SK-MEL-5 (cell line): ENCODE measurements around the gene CAB39. TPM values are rescaled to one million over a fixed set of nuclear protein-coding genes. Genes with fewer than 3 reads are reported as not detected.

Source experiments
- DNase-seq: peaks from one replicate; pipeline ENCODE4 v3.0.0-alpha.2; 2016; ENCODE audit warnings: low read depth, low spot score
- in situ Hi-C: cut with HindIII; loops from 2 replicates; pipeline ENCODE4 v1.10.0; 2016; ENCODE audit warnings: low sequenced_read_pairs, high pct_unique_total_duplicates, low pct_unique_long_range_greater_than_20kb
- small RNA-seq, 2 experiments: library from RNA; depleted of rRNA; stranded (forward); fragments of <200 nt; gene quantifications; one replicate each; pipeline ENCODE3, GENCODE V24; 2014
- total RNA-seq: library from RNA; depleted of rRNA; stranded (reverse); fragments of >200 nt; shearing (Covaris generic); gene quantifications from 2 replicates; pipeline ENCODE4 v1.2.3, GENCODE V29; 2014; rRNA removed

Gene CAB39
- total RNA-seq, 1 experiment from 2014 or later: 41.2 TPM

- in situ Hi-C loops: no loop called here
- no peak for DNase-seq
Measured at GRCh38 chr2:230869914-230870543, 157.4 kb downstream of the CAB39 start.

Small RNAs within 50 kb of the gene (small RNA-seq; reads per million reads assigned to genes)
- gene BANF1P3: 0 reads per million in 2 experiments
- 0 reads per million in 2 experiments for gene RNU6-268P

Other genes with a start within 250 kb of the CAB39 start
- gene ITM2C, start 152.1 kb downstream of the CAB39 start, total RNA-seq: 184 TPM in 2 replicates
- 0.13 TPM in 2 replicates for gene GPR55, start 212.4 kb downstream of the CAB39 start, total RNA-seq